ENCODE data around the gene LRRC1. TPM values are rescaled to one million over a fixed set of nuclear protein-coding genes. Genes with fewer than 3 reads are reported as not detected.

LRRC1 gene
- total and polyA plus RNA-seq, 2 donors (not counting 3 experiments of a cell fraction or from before 2014, with no cell fraction given): 5.6 to 11.7 TPM

DNA sequence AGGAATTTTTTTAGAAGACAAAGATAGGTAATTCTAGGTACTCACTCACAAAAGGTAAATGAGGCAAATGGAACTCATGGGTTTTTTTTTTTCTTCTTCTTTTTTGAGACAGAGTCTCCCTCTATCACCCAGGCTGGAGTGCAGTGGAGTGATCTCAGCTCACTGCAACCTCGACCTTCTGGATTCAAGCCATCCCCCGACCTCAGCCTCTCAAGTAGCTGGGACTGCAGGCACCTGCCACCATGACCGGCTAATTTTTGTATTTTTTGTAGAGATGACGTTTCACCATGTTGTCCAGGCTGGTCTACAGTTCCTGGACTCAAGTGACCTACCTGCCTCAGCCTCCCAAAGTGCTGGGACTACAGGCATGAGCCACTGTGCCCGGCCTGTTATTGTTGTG is 126.1 kb downstream of the LRRC1 start:
- BruUV-seq (replicated peaks): no TSS peak
- H3K4me2 ChIP-seq (ENCODE audit: insufficient read depth, low read length): no peak overlapping the region
- no peak overlapping the region for H3K9ac ChIP-seq (replicated peaks; ENCODE audit: extremely low read depth, insufficient read depth, low read length)
- H3K9me1 ChIP-seq (replicated peaks; ENCODE audit: control insufficient read depth, extremely low read depth, insufficient read depth, low read length): no peaks in the 10 kb centered on the region
- dilution Hi-C loops (cut with MboI; ENCODE audit: extremely low pct_ligation_motif_present, low sequenced_read_pairs): no loop called here
- no peak overlapping the region for H2AFZ ChIP-seq (ENCODE audit: low read depth, low read length)
- H3K36me3 ChIP-seq (ENCODE audit: control insufficient read depth in 2 of 2, extremely low read depth in 1 of 2, insufficient read depth in 2 of 2, low read length in 2 of 2): peaks cover 0 to 4% of the 10 kb centered on the region in 2 experiments
- CTCF ChIA-PET: no interaction called here
- FAIRE-seq (no peak), DNase-seq (ENCODE audit: low read depth, low spot score) (no peak)
- H3K27me3 ChIP-seq (ENCODE audit: control insufficient read depth in 2 of 2, insufficient read depth in 2 of 2, low read length in 2 of 2): no peaks in the 10 kb centered on the region
- no peaks in the 10 kb centered on the region for H3K4me1 ChIP-seq (ENCODE audit: control insufficient read depth, extremely low read depth, insufficient read depth, low read length)
- H4K20me1 ChIP-seq (replicated peaks; ENCODE audit: control insufficient read depth, extremely low read depth, insufficient read depth, low read length): no peaks in the 10 kb centered on the region
- POLR2A ChIA-PET: no interaction called here
- TF ChIP-seq POLR2A (IDR thresholded peaks at IDR 0.05; ENCODE audit: low read depth, low read length) (no peak), POLR2AphosphoS5 (IDR thresholded peaks at IDR 0.05; ENCODE audit: insufficient read depth, low read depth, low read length) (no peak), FOS (IDR thresholded peaks at IDR 0.05; ENCODE audit: borderline replicate concordance, insufficient read depth, low read length) (no peak), MYC (IDR thresholded peaks at IDR 0.05; ENCODE audit: low read depth, low read length) (no peak)
- TF ChIP-seq, protein P1, sequence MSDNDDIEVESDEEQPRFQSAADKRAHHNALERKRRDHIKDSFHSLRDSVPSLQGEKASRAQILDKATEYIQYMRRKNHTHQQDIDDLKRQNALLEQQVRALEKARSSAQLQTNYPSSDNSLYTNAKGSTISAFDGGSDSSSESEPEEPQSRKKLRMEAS (IDR thresholded peaks at IDR 0.05; ENCODE audit: insufficient read depth, insufficient read length): no peak
- H3K9me3 ChIP-seq (replicated peaks; ENCODE audit: control insufficient read depth, insufficient read depth, low read length): no peaks in the 10 kb centered on the region
- intact Hi-C loops (cut with micrococcal nuclease): no loop called here
- no peaks in the 10 kb centered on the region for H3K79me2 ChIP-seq (ENCODE audit: control insufficient read depth, insufficient read depth, low read length)
- H3K27ac ChIP-seq (ENCODE audit: insufficient read depth, low read depth, low read length): no peak overlapping the region
- H3K4me3 ChIP-seq (replicated peaks in 1 of 3; ENCODE audit: insufficient read depth in 1 of 3, low read depth in 1 of 3, low read length in 3 of 3): no peak overlapping the region

DNA sequence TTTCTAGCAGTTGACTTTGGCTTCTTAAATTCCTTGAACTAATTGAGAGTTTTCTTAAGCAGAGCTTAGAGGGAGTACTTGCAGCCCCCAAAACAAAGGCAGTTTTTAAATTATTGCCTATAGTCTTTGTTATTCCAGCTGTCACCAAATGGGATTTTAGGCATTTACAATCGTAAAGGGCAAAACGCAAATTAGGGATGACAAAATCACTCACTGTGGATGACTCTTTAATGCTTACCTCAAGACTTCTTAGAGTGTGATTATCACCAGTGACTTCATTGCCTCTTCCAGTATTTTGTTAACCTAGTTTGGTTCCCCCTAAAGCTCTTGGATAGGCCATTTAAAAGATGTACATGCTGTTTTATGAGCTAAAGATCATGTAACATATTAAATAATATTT is 126.8 kb downstream of the LRRC1 start:
- CTCF ChIA-PET: no interaction called here
- dilution Hi-C loops (cut with MboI; ENCODE audit: extremely low pct_ligation_motif_present, low sequenced_read_pairs): no loop called here
- Histone ChIP-seq H3K4me2 (ENCODE audit: insufficient read depth, low read length) (no peak overlapping the region), H3K4me1 (ENCODE audit: control insufficient read depth, extremely low read depth, insufficient read depth, low read length) (peaks cover 6% of the 10 kb centered on the region), H3K27me3 (ENCODE audit: control insufficient read depth in 2 of 2, insufficient read depth in 2 of 2, low read length in 2 of 2) (no peaks in the 10 kb centered on the region), H2AFZ (ENCODE audit: low read depth, low read length) (no peak overlapping the region), H3K9me3 (replicated peaks; ENCODE audit: control insufficient read depth, insufficient read depth, low read length) (no peaks in the 10 kb centered on the region), H3K27ac (ENCODE audit: insufficient read depth, low read depth, low read length) (no peak overlapping the region), H3K4me3 (replicated peaks in 1 of 3; ENCODE audit: insufficient read depth in 1 of 3, low read depth in 1 of 3, low read length in 3 of 3) (no peak overlapping the region), H3K79me2 (ENCODE audit: control insufficient read depth, insufficient read depth, low read length) (no peaks in the 10 kb centered on the region), H4K20me1 (replicated peaks; ENCODE audit: control insufficient read depth, extremely low read depth, insufficient read depth, low read length) (no peaks in the 10 kb centered on the region), H3K36me3 (ENCODE audit: control insufficient read depth in 2 of 2, extremely low read depth in 1 of 2, insufficient read depth in 2 of 2, low read length in 2 of 2) (peaks cover 0 to 4% of the 10 kb centered on the region in 2 experiments), H3K9ac (replicated peaks; ENCODE audit: extremely low read depth, insufficient read depth, low read length) (no peak overlapping the region), H3K9me1 (replicated peaks; ENCODE audit: control insufficient read depth, extremely low read depth, insufficient read depth, low read length) (no peaks in the 10 kb centered on the region)
- FAIRE-seq: no peak
- no TSS peak for BruUV-seq (replicated peaks)
- no peak for DNase-seq (ENCODE audit: low read depth, low spot score)
- TF ChIP-seq JUN (IDR thresholded peaks at IDR 0.05; ENCODE audit: borderline replicate concordance, insufficient read depth, insufficient read length, low read depth) (no peak), MYC (IDR thresholded peaks at IDR 0.05; ENCODE audit: low read depth, low read length) (no peak), EZH2 (IDR thresholded peaks at IDR 0.05; ENCODE audit: borderline replicate concordance, low read depth, low read length, severe bottlenecking) (no peak), FOS (IDR thresholded peaks at IDR 0.05; ENCODE audit: borderline replicate concordance, insufficient read depth, low read length) (no peak), POLR2AphosphoS5 (IDR thresholded peaks at IDR 0.05; ENCODE audit: insufficient read depth, low read depth, low read length) (no peak), POLR2A (IDR thresholded peaks at IDR 0.05; ENCODE audit: low read depth, low read length) (no peak), GATA2 (IDR thresholded peaks at IDR 0.05; ENCODE audit: insufficient read depth, insufficient read length, low read depth, low read length) (no peak)
- TF ChIP-seq, protein P2, sequence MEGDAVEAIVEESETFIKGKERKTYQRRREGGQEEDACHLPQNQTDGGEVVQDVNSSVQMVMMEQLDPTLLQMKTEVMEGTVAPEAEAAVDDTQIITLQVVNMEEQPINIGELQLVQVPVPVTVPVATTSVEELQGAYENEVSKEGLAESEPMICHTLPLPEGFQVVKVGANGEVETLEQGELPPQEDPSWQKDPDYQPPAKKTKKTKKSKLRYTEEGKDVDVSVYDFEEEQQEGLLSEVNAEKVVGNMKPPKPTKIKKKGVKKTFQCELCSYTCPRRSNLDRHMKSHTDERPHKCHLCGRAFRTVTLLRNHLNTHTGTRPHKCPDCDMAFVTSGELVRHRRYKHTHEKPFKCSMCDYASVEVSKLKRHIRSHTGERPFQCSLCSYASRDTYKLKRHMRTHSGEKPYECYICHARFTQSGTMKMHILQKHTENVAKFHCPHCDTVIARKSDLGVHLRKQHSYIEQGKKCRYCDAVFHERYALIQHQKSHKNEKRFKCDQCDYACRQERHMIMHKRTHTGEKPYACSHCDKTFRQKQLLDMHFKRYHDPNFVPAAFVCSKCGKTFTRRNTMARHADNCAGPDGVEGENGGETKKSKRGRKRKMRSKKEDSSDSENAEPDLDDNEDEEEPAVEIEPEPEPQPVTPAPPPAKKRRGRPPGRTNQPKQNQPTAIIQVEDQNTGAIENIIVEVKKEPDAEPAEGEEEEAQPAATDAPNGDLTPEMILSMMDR (IDR thresholded peaks at IDR 0.05; ENCODE audit: extremely low read depth in 1 of 2, insufficient read depth in 1 of 2, low read depth in 1 of 2, low read length in 2 of 2): no peak
- TF ChIP-seq, protein P1 (IDR thresholded peaks at IDR 0.05; ENCODE audit: insufficient read depth, insufficient read length): no peak
- POLR2A ChIA-PET: no interaction called here
- intact Hi-C loops (cut with micrococcal nuclease): no loop called here
